Smooth muscle cell (in vitro differentiated cells): ENCODE data around the gene OR4F29. TPM values are rescaled to one million over a fixed set of nuclear protein-coding genes. Genes with fewer than 3 reads are reported as not detected.
"Not testable (repeated sequence)": the region's sequence is repeated elsewhere in the genome, so short reads cannot be mapped to it uniquely, and the experiment has no call there.

Experiments used
- DNase-seq: peaks from one replicate; lab custom pipeline; 2025; ENCODE audit not compliant: unreplicated experiment; lab: John Stamatoyannopoulos, UW
- H2AFZ ChIP-seq: fragments of 200-600 bp; sonication (generic); 2 replicates; pipeline ENCODE4 v1.6.0; 2016; ENCODE audit warnings: antibody characterized with exemption, low read depth, mild to moderate bottlenecking
- H3F3A ChIP-seq: fragments of 200-600 bp; sonication (generic); 2 replicates; pipeline ENCODE4 v1.6.0; 2017; ENCODE audit warnings: antibody characterized with exemption, low read depth
- H3K27ac ChIP-seq: fragments of 200-600 bp; sonication (generic); 2 replicates; pipeline ENCODE4 v1.5.1; 2016; ENCODE audit warnings: low read depth, mild to moderate bottlenecking
- H3K27me3 ChIP-seq: fragments of 200-600 bp; sonication (generic); 2 replicates; pipeline ENCODE4 v1.6.1; 2016; ENCODE audit warnings: low read depth, mild to moderate bottlenecking
- H3K36me3 ChIP-seq: fragments of 200-600 bp; sonication (generic); 2 replicates; pipeline ENCODE4 v1.5.1; 2016; ENCODE audit warnings: low read depth
- H3K4me1 ChIP-seq: fragments of 200-600 bp; sonication (generic); 2 replicates; pipeline ENCODE4 v1.5.1; 2016; ENCODE audit warnings: low read depth
- H3K4me2 ChIP-seq: fragments of 200-600 bp; sonication (generic); 2 replicates; pipeline ENCODE4 v1.6.0; 2016; ENCODE audit warnings: mild to moderate bottlenecking
- H3K4me3 ChIP-seq: fragments of 200-600 bp; sonication (generic); 2 replicates; pipeline ENCODE4 v1.5.1; 2016; ENCODE audit warnings: mild to moderate bottlenecking
- H3K79me2 ChIP-seq: fragments of 200-600 bp; sonication (generic); 2 replicates; pipeline ENCODE4 v1.6.0; 2016; ENCODE audit warnings: low read depth, mild to moderate bottlenecking
- H3K9ac ChIP-seq: fragments of 200-600 bp; sonication (generic); 2 replicates; pipeline ENCODE4 v1.6.0; 2016; ENCODE audit warnings: low read depth
- H3K9me3 ChIP-seq: fragments of 200-600 bp; sonication (generic); replicated peaks from 2 replicates; pipeline ENCODE4 v1.5.1; 2016; ENCODE audit warnings: low read depth
- H4K20me1 ChIP-seq: fragments of 200-600 bp; sonication (generic); 2 replicates; pipeline ENCODE4 v1.6.0; 2016; ENCODE audit warnings: low read depth
- polyA plus RNA-seq: library from polyadenylated mRNA; unstranded; fragments of >200 nt; fragmentation: Nextera tagmentation; extraction: Ambion mirVana; gene quantifications from 2 replicates; pipeline ENCODE4 v1.2.1, GENCODE V29; 2016
- total RNA-seq: library from RNA; depleted of rRNA; stranded (reverse); fragments of >200 nt; gene quantifications from 2 replicates; pipeline ENCODE4 v1.2.3, GENCODE V29; 2014

The OR4F29 gene
- 0.27 TPM in 1 of 2 replicates, not detected in the other for total RNA-seq
- polyA plus RNA-seq, result not detected in 2 replicates

- not testable (repeated sequence) for H3K27ac ChIP-seq, H4K20me1 ChIP-seq, H3K9ac ChIP-seq, H3F3A ChIP-seq, H3K79me2 ChIP-seq, DNase-seq, H3K4me1 ChIP-seq, H2AFZ ChIP-seq, H3K4me3 ChIP-seq, H3K36me3 ChIP-seq, H3K27me3 ChIP-seq, H3K9me3 ChIP-seq, H3K4me2 ChIP-seq
These were observed at the start of gene OR4F29 for GRCh38 chr1:451578-451977. Gene OR4F29, minus strand, starts transcription at chr1:451678. Its CDS starts 0 bp downstream, at chr1:451678.

Other genes with a start within 250 kb of the OR4F29 start
- 0.27 TPM in 1 of 2 replicates, not detected in the other for gene OR4F16, start 235.0 kb upstream of the OR4F29 start, total RNA-seq
- not detected in 2 replicates for gene OR4F16, start 235.0 kb upstream of the OR4F29 start, polyA plus RNA-seq